Amygdala (tissue), 56 donors: ENCODE measurements around the gene TEK.

Experiments
- DNase-seq, 56 donors: peaks; one replicate each; lab custom pipeline; 2025; lab: John Stamatoyannopoulos, UW

TEK gene

DNA sequence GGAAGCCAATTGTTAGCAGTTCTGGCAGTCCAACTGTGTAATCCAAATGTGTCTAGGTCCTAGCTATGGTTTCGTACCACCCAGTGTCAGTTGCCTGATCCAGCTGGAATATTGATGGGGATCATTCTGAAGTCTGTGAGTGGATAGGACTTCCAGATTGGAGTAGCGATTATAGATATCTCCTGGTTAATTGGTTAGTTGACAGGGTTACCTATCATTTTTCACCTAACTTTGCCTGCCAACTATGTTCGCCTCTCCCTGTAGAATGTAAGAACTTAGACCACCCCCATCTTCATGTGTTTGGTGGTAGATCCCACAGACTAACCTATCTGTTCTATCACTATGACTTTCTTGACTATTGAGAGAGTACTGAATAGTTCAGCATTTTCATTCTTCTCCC, 59.9 kb downstream of the TEK start:
- DNase-seq: no peak

DNA sequence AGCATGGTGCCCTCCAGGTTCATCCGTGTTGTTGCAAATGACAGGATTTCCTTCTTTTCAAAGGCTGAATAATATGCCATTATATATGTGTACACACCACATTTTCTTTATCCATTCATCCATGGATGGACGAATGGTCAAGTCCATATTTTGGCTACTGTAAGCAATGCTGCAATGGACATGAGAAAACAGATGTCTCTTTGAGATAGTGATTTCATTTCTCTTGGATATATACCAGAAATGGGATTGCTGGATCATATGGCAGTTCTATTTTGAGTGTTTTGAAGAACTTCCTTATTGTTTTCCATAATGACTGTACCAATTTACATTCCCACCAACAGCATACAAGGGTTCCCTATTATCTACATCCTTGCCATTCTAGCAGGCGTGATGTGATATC, 67.9 kb downstream of the TEK start:
- no peak for DNase-seq

DNA sequence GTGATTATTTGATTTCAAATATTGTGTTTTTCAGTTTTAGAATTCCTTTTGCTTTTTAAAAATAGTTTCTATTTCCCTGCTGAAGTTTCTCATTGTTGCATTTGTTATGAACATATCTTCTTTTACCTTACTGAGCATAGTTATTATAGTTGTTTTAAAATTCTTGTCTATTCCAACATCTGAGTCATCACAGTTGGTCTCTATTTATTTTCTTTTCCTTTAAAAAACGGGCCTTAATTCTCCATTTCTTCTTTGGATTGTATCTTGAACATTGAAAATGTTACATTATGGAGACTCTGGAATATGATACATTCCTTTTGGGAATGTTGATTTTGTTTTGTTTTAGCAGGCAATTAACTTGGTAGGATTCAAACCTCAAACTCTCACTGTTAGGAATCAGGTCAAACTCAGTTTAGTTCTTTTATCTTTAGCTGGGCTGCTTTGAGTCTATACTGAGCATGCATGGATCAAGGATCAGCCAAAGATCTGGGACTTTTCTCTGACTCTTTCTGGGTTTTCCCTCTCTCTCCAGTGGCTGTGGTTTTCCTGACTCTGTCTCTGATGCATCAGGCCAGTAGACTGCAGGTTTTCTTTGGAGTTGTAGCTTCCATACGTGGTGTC, 70.3 kb downstream of the TEK start:
- DNase-seq: no peak

DNA sequence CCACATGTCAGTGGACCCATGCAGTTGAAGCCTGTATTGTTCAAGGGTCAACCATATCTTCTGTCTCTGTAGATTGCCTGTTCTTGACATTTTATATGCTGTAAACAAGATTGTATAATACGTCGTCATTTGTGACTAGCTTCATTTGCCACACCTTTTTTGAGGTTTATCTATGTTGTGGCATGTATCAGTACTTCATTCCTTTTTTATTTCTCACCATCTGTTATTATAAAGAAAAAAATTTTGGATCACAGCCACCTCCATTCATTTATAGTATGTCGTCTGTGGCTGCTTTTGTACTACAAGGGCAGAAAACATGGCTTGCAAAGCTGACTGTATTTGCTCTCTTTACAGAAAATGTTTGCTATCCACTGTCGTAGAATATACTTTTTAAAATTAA, 72.4 kb downstream of the TEK start:
- no peak for DNase-seq

DNA sequence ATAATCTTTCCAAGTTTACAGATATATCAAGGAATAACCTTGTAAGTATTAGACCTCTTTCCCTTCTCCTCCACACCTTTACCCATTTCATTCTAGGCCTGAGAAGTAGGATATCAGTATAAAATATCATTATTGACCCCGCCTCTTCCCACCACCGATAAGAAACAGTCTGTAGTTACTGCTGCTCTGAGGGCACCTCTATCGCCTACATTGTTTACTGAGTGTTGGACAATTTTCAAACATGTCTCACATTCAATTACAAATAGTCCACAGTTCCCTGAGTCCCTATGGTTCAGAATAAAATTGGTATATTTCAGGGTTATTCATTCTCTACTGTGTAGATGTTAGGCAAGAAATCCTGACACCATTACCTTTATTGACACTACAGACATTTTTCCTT, 73.4 kb downstream of the TEK start:
- DNase-seq: no peak

DNA sequence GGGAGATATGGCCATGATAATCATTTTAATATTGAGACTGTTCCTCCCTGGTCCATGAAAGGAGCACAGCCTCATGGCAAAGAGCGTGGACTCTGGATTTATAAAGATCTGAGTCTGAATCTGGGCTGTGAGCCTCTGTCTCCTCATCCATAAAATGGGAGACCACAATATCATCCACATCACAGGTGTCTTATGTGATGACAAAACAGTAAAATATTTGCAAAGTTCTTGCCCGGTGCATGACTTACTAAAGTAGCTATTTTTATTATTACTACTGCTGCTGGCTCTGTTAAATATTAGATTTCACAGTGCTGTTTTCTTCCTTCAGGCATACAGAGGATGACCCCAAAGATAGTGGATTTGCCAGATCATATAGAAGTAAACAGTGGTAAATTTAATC, 74.1 kb downstream of the TEK start:
- DNase-seq: no peak

DNA sequence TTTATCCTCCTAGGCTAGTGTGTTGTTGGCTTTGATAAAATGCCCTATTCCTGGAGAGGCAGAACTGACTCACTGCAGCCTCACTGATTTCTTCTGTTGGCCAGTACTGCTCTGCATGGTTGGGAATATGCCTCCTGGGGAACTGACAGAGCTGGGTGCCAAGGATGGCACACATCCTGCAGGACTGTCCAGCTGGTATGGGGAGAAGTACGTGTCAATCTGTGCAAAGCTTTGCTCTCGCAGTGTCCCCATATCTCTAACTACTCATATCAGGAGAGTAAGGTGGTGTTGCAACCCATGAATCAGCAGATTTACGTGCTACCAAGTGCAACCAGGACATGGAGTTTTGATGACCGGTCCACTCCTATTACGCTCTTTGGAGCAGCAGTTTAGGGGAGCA, 74.7 kb downstream of the TEK start:
- DNase-seq: no peak

DNA sequence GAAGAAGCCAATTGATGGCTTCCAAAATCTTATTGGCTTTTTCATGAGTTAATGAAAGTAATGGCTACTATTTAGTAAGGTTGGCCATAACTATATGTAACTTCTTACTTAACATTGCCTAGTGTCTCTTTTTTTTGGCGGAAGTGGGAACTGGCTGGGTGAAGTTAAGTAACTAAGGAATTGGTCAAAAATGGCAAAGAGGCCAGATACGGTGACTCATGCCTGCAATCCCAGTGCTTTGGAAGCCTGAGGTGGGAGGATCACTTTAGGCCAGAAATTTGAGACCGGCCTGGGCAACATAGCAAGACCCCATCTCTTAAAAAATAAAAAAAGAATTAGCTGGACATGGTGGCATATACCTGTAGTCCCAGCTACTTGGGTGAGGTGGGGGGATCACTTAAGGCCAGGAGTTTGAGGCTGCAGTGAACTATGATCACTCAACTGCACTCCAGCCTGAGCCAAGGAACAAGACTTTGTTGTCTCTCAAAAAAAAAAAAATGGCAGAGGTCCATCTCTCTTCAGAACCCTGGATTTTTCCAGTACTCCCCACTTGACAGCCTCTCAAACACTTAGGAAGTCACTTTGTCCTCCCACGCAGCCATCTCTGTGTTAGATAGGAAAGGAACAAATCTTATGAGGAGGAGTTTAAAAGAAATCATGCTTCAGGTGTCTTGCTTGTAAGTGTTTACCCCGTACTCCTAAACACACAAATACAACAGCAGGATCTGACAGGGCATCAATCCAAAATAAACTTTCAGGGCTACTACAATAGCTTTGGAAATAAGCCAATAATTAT, 75.7 kb downstream of the TEK start:
- no peak for DNase-seq

DNA sequence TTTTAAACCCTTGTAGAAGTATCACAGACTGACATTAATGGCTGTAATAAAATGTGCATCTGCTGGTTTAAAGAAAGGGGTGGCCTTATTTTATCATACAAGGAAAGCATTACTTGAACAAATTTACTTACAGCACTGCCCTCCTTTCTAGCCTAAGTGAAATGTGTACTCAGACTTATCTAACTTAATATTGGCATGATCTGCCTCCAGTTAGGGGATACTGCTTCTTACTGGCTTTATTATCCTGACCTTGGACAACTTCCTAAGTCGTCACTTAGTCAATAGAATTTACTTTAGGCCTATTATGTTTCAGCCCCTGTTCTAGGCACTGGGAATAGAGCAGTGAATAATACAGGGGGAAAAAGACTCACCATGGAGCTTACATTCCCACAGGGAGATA, 79.4 kb downstream of the TEK start:
- no peak for DNase-seq

DNA sequence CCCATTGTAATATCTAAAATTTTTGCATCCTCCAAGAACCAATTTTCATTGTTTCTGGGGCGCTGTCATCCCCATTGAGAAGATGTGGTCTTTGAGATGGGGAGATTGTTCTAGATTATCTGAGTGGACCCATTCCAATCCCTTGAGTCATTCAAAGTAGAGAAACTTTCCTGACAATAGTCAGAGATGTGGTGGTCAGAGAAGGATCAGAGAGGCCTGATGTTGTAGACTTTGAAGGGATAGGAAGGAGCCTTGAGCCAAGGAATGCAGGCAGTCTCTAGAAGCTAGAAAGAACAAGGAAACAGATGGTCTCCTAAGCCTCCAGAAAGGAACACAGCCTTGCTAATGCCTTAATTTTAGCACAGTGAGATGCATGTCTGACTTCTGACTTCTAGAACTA, 80.4 kb downstream of the TEK start:
- DNase-seq: no peak

DNA sequence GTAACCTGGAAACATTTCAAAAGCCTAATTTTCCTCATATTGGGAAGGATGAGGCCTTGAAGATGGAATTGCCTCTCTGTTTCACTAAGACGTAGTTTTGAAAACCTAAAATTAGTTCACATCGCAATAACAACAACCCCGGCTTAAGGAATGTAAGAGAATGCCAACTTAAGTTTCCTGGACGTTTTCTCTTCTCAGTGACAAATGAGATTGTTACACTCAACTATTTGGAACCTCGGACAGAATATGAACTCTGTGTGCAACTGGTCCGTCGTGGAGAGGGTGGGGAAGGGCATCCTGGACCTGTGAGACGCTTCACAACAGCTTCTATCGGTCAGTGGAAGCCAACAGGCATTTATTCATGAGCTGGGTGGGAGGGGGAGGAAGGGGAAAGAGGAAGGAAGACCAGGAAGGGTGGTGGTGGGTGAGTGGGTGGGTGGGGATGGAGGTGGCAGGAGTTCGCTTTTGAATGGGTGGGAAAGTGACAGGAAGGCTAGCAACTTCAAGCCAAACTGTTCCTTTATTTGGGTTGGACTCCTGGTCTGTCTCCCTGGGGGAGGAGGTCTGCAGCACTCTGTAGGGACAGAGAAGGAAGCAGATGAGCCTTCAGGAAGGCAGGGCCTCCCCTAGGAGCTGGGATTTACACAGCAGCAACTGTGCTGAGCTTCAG, 83.4 kb downstream of the TEK start:
- no peak for DNase-seq

DNA sequence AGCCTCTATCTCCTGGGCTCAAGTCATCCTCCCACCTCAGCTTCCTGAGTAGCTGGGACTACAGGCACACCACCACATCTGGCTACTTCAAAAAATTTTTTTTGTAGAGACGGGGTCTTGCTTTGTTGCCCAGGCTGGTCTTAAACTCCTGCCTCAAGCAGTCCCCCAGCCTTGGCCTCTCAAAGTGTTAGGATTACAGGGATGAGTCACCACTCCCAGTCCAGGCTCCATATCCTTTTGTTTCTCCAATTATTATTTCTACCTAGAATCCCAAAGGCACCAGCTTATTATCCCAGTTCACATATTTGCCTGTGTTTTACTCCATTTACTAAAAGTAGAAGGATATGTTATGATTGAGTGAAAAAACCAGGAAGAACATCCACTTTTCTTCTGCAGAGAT, 84.9 kb downstream of the TEK start:
- DNase-seq: no peak

DNA sequence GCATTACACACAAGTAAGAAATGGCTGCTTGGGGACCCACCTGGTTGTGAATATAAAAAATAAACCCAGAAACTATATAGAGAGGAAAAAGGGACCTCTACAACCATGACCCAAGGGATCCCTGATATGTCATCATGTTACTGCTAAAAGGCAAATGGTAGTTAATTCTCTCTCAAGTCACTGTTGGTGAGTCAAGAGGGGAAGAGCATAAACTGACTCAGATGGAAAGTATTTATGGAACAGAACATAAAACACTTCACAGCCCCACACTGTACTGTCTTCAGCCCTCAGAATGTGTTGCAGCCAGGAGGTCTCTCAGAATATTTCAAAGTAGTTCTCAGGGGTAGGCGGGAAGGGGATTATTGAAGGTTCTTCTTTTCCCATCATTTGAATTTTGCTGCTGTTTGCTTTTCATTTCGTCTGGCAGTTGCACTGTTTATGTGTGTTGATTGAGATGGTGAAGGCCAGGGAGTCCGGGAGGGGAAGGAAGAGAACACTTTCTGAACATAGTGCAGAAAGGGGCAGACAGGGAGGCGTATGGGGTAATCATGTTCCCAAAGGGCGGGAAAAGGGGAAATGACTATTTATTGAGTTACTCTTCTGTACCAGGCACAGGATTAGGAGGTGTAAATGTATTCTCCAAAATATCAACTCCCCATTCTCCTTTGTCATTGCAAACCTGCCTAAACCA, 85.5 kb downstream of the TEK start:
- DNase-seq: peak in 7 of 56 donors; percentile 4 to 49 (median 6)

DNA sequence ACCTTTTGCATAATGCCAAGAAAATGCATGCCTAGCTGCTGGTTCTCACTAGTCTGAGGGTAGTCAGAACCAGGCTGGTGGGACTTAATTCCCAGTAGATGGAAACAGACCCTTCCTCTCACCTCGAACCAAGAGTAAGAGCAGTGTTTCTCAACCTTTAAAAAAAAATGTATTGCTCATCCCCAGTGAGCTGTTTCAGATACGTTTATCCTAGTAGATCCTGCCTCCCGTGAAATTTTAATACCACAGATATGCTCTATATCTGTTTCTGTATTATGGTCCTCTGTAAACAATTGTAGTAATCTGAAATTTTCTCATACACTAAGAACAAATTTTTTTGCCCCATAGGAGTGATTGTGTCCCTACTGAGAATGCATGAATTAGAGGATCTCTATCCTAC, 86.2 kb downstream of the TEK start:
- no peak for DNase-seq

DNA sequence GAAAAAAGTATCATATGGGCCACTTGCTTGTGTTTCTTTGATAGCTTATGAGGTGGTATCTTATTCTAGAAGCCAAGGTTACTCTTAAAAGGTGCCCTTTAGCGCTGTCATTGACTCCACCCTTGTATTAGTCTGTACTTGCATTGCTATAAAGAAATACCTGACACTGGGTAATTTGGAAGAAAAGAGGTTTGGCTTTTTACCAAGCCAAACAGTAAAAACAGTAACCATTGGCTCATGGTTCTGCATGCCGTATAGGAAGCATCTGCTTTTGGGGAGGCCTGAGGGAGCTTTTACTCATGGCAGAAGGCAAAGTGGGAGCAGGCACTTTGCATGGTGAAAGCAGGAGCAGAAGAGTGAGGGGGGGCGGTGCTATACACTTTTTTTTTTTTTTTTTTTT, 87.4 kb downstream of the TEK start:
- DNase-seq: no peak

DNA sequence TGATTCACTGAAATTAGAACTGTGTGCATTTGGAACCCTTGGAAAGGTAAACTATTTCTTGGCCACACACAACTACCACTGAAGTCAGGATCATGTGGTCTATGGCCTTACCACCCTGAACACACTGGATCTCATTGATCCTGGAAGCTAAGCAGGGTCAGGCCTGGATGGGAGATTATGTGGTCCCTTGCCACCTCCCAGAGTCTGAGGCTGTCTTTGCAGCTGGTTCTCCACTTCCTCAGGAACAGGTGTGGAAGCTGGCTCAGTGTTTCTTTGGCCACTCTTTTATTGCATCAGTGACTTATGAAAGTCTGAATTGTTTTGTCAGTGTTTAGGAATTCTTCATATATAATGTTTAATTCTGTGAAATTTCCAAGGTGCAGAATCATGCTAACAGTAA, 89.2 kb downstream of the TEK start:
- no peak for DNase-seq

DNA sequence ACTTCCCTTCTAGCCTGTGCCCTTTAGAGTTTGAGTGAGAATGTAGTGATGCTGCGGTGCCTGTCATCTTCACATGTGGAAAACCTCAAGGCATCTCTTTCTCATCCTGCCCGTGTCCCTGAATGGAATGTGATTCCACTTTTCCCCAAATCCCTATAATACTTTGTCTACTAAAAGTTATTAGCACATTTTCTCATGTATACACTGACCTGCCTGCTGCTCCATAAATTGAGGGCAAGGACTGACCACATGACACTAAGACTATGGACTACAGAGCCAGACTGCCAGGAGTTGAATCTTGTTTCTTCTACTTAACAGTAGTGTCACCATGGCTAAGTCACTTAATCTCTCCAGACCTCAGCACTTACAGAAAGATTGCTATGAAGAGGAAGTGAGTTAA, 93.0 kb downstream of the TEK start:
- no peak for DNase-seq

DNA sequence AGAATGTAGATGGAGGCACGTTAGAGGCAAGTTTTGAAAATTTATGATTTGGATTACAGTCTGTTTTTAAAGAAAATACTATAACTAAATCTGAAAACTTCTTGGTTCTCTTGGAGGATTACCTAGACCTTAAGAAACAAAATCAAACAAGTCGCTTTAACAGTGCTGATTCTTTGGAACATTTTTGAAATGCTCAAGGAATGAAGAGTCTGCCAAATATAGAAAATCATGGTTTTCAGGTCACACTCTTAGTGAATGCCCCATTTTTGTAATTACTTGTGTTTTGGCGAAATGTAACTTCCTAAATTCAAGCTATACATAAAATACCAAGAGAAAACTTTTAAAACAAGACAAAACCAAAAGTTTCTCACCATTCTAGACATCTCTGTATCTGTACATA, 94.8 kb downstream of the TEK start:
- DNase-seq: no peak

DNA sequence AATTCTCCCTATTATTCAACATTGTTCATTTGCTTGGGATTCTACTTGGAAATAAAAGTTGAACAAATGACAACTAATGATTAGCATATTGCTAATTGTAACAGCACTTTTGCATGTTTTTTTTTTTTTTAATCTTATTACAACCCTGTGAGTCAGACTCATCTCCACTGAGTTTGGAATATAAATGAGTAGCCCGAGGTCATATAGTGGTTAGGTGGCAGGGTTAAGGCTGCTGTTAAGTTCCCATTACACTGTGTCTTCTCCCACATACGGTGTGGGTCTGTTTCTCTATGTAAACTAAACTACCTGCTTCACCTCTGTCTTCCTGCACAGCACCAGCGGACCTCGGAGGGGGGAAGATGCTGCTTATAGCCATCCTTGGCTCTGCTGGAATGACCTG, 95.6 kb downstream of the TEK start:
- DNase-seq: no peak

DNA sequence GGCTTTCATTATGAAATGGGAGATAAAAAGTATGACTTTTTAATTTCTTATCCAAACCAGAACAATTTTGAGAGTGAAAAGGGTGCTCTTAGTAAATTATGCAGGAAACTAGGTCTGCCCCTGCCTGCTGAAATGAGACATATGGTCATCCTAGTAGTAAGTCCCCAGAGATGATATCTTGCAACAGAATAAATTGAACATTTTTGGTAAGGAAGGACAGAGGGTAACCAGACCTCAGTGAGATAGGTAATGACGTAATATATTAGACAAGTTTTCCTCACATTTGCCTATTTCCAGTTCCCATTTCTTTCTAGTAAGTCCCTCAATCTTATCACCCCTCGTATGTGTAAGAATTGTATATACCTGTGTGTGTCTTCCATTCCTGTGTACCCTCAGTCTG, 96.2 kb downstream of the TEK start:
- no peak for DNase-seq

DNA sequence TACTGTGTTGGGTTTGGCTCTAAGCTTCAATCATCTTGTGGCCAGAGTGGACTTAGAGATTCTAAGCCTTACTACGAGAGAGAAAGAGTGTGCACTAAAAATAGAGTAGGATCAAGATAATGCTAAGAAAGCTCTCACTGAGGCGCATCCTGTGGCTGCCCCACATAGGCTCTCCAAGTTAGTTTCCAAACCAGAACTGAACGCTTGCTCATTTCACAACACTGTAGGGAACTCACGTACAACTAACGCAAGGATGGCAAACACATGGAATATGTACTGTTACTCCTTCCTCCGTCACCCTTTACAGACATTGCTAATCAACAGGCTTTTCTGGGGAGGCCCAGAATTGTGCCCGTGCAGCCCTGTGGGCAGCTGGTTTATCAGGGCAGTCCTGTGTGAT, 97.0 kb downstream of the TEK start:
- no peak for DNase-seq

DNA sequence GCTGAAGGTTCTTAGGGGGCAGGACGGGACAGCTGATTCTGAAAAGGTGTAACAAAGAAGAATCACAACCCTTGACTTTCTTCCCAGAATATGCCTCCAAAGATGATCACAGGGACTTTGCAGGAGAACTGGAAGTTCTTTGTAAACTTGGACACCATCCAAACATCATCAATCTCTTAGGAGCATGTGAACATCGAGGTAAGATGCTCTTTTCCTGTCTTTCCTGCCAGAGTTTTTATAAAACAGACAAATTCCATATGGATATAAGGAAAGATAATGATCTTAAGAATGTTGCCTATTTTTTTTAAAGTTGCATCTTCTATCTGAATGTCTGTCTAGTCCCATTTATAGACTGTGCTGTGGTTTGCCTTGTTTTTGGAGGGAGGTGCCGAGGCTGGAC, 100.0 kb downstream of the TEK start:
- no peak for DNase-seq
